Neural progenitor cell (in vitro differentiated cells): ENCODE data around the gene CCT3. TPM values are rescaled to one million over a fixed set of nuclear protein-coding genes. Genes with fewer than 3 reads are reported as not detected.

Source experiments
- DNase-seq: peaks from one replicate; pipeline ENCODE4 v3.0.0-alpha.2; 2016; ENCODE audit warnings: low spot score
- H2AFZ ChIP-seq: fragments of 200-600 bp; sonication (generic); replicated peaks from 2 replicates; pipeline ENCODE4 v1.6.1; 2016; ENCODE audit warnings: antibody characterized with exemption
- H3F3A ChIP-seq: fragments of 200-600 bp; sonication (generic); 2 replicates; pipeline ENCODE4 v1.6.1; 2016; ENCODE audit warnings: antibody characterized with exemption, low read depth
- H3K27ac ChIP-seq: fragments of 200-600 bp; sonication (generic); 2 replicates; pipeline ENCODE4 v1.5.1; 2016; ENCODE audit warnings: mild to moderate bottlenecking
- H3K27me3 ChIP-seq: fragments of 200-600 bp; sonication (generic); 2 replicates; pipeline ENCODE4 v1.6.1; 2016; ENCODE audit warnings: mild to moderate bottlenecking, moderate library complexity
- H3K36me3 ChIP-seq: fragments of 200-600 bp; sonication (generic); 2 replicates; pipeline ENCODE4 v1.5.1; 2016
- H3K4me1 ChIP-seq: fragments of 200-600 bp; sonication (generic); 2 replicates; pipeline ENCODE4 v1.6.1; 2016; ENCODE audit warnings: mixed run types
- H3K4me2 ChIP-seq: fragments of 200-600 bp; sonication (generic); 2 replicates; pipeline ENCODE4 v1.6.1; 2016
- H3K4me3 ChIP-seq: fragments of 200-600 bp; sonication (generic); 2 replicates; pipeline ENCODE4 v1.5.1; 2016
- H3K79me2 ChIP-seq: fragments of 200-600 bp; sonication (generic); 2 replicates; pipeline ENCODE4 v1.6.1; 2016; ENCODE audit warnings: low read depth
- H3K9ac ChIP-seq: fragments of 200-600 bp; sonication (generic); 2 replicates; pipeline ENCODE4 v1.6.1; 2016
- H3K9me3 ChIP-seq: fragments of 200-600 bp; sonication (generic); 2 replicates; pipeline ENCODE4 v1.5.1; 2016; ENCODE audit warnings: low read depth
- H4K20me1 ChIP-seq: fragments of 200-600 bp; sonication (generic); 2 replicates; pipeline ENCODE4 v1.6.1; 2016; ENCODE audit warnings: low read depth
- H3K27ac Mint-ChIP-seq: 3 replicates; pipeline ENCODE4 v1.8.0; 2021; ENCODE audit warnings: mixed read lengths
- H3K27me3 Mint-ChIP-seq: 2 replicates; pipeline ENCODE4 v1.8.0; 2022; ENCODE audit warnings: low read depth, mild to moderate bottlenecking, inconsistent platforms, moderate library complexity, mixed read lengths; ENCODE audit not compliant: insufficient read depth
- H3K36me3 Mint-ChIP-seq: 3 replicates; pipeline ENCODE4 v1.8.0; 2021; ENCODE audit warnings: mixed read lengths
- H3K4me1 Mint-ChIP-seq: 3 replicates; pipeline ENCODE4 v1.8.0; 2021; ENCODE audit warnings: mixed read lengths
- H3K4me3 Mint-ChIP-seq: 3 replicates; pipeline ENCODE4 v1.8.0; 2021; ENCODE audit warnings: mild to moderate bottlenecking, moderate library complexity, mixed read lengths
- H3K9me3 Mint-ChIP-seq: 3 replicates; pipeline ENCODE4 v1.8.0; 2020; ENCODE audit warnings: mixed read lengths
- EZH2 ChIP-seq: fragments of 200-600 bp; sonication (generic); IDR thresholded peaks from 2 replicates; pipeline ENCODE4 v1.6.1; 2017; ENCODE audit warnings: antibody characterized with exemption, mild to moderate bottlenecking, moderate library complexity
- EZH2phosphoT487 ChIP-seq: fragments of 200-600 bp; sonication (generic); IDR thresholded peaks from 2 replicates; pipeline ENCODE4 v1.6.1; 2017; ENCODE audit warnings: antibody characterized with exemption
- total RNA-seq: library from RNA; depleted of rRNA; stranded (reverse); fragments of >200 nt; gene quantifications from 2 replicates; pipeline ENCODE4 v1.2.3, GENCODE V29; 2015; ENCODE audit warnings: low replicate concordance
- TF ChIP-seq, protein P1 (sequence below): fragments of 200-600 bp; sonication (generic); IDR thresholded peaks from 2 replicates; pipeline ENCODE4 v1.5.1; 2017; ENCODE audit warnings: antibody characterized with exemption, mild to moderate bottlenecking

Gene CCT3
- total RNA-seq, 1 donor from 2014 or later = 434 TPM

DNA sequence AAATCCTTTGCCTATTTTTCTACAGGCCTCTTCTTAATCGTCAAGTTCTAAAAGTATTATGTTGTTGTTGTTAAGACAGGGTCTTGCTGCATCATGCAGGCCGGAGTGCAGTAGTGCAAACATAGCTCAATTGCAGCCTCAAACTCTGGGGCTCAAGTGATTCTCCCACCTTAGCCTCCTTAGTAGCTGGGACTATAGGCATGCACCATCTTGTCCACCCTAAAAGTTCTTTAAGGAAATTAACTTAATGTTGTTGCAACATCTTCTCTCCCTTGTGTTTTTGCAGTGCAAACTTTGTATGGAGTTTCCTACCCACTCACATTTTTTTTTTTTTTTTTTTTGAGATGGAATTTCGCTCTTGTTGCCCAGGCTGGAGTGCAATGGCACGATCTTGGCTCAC, 34.9 kb downstream of the CCT3 start:
- TF ChIP-seq EZH2 = no peak
- TF ChIP-seq EZH2phosphoT487 = no peak
- TF ChIP-seq, protein P1, sequence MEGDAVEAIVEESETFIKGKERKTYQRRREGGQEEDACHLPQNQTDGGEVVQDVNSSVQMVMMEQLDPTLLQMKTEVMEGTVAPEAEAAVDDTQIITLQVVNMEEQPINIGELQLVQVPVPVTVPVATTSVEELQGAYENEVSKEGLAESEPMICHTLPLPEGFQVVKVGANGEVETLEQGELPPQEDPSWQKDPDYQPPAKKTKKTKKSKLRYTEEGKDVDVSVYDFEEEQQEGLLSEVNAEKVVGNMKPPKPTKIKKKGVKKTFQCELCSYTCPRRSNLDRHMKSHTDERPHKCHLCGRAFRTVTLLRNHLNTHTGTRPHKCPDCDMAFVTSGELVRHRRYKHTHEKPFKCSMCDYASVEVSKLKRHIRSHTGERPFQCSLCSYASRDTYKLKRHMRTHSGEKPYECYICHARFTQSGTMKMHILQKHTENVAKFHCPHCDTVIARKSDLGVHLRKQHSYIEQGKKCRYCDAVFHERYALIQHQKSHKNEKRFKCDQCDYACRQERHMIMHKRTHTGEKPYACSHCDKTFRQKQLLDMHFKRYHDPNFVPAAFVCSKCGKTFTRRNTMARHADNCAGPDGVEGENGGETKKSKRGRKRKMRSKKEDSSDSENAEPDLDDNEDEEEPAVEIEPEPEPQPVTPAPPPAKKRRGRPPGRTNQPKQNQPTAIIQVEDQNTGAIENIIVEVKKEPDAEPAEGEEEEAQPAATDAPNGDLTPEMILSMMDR = no peak
- Histone ChIP-seq H3K27me3 (no peaks in the 10 kb centered on the region), H3K4me2 (no peak overlapping the region), H3K79me2 (no peaks in the 10 kb centered on the region), H2AFZ (no peak overlapping the region), H3K36me3 (no peaks in the 10 kb centered on the region), H3K9me3 (no peaks in the 10 kb centered on the region), H3K4me1 (no peaks in the 10 kb centered on the region), H3K27ac (no peak overlapping the region), H4K20me1 (no peaks in the 10 kb centered on the region), H3F3A (peaks cover 20% of the 10 kb centered on the region), H3K9ac (no peak overlapping the region), H3K4me3 (no peak overlapping the region)
- H3K27ac Mint-ChIP-seq = no peak overlapping the region
- H3K36me3 Mint-ChIP-seq = peaks cover 13% of the 10 kb centered on the region
- no peak overlapping the region for H3K4me3 Mint-ChIP-seq
- H3K9me3 Mint-ChIP-seq = no peaks in the 10 kb centered on the region
- H3K27me3 Mint-ChIP-seq = no peaks in the 10 kb centered on the region
- H3K4me1 Mint-ChIP-seq = no peaks in the 10 kb centered on the region
- DNase-seq = no peak

DNA sequence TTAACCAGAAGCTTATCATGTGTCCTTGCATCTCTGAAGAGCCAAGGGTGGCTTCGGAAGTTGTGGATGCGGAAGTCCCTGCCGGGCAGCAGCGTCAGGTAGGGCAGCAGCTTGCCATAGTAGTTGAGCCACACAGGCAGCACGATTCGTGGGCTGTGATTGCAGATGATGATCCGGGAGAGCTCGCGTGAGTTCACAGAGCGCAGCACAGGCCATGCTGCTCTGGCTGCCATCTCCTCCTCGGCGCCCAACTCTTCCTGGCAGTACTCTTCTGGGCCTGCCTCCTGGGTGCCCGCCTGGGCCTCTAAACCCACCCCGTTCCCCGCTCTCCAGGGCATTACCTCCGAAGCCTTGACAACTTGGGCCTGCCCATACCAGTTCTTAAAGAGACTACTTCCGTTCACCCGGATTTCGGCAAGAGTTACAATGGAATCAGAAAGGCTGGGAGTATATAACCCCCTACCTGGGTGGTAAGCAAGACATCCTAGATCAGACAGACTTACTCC, 39.2 kb downstream of the CCT3 start, which contains the start of gene VHLL:
TSS of gene VHLL (minus strand) at position 456 of the 506 bp plus-strand sequence. CDS start at position 338, 118 bp downstream.
- no peak within 1 kb of the TSS for H3K27ac Mint-ChIP-seq
- H3K36me3 ChIP-seq = no peaks in the 10 kb centered on the region
- H3K4me1 Mint-ChIP-seq = peaks cover 3% of the 10 kb centered on the region

DNA sequence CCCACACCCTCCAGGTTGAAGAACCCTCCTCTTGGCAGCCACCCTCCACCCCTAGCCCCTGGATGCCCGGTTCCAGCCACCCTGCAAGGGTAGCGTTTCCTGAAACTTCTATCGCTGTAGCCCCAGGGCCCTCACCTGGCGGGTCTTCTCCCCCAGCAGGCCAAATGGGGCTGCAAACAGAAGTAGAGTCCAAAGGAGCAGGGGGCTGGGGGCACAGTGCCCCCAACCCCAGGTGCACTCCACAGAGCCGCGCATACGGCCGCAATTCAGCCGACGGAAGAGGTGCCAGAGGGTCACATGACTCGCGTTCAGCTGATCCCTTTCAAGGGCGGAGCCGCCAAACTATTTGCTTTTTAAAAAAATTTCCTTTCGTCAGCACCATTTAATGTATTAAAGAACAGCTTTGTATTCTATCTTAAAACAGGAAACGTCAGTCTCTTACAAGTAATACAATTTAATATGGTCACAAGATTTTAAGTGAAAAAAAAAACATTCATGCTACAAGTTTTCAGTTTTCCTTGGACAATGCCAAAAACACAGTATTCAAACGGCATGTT, 42.6 kb downstream of the CCT3 start, which contains the start of gene GLMP:
TSS of gene GLMP (minus strand) at position 289 of the 557 bp plus-strand sequence. CDS start at position 255, 34 bp downstream.
- H4K20me1 ChIP-seq = no peaks in the 10 kb centered on the region
- DNase-seq = peak; percentile 62
- no peak for TF ChIP-seq EZH2phosphoT487
- TF ChIP-seq EZH2 = no peak
- TF ChIP-seq, protein P1 = no peak
- H3K4me3 ChIP-seq = peak within 1 kb of the TSS; percentile 63
- no peak within 1 kb of the TSS for H3K27ac ChIP-seq
- peaks cover 14% of the 10 kb centered on the region for H3F3A ChIP-seq
- H3K36me3 ChIP-seq = no peaks in the 10 kb centered on the region
- no peaks in the 10 kb centered on the region for H3K79me2 ChIP-seq
- H3K4me2 ChIP-seq = peak within 1 kb of the TSS; percentile 89
- H2AFZ ChIP-seq = peak within 1 kb of the TSS; percentile 95
- H3K27me3 ChIP-seq = no peaks in the 10 kb centered on the region
- Mint-ChIP-seq H3K9me3 (no peaks in the 10 kb centered on the region), H3K27me3 (peaks cover 2% of the 10 kb centered on the region), H3K4me1 (peaks cover 8% of the 10 kb centered on the region), H3K4me3 (peak within 1 kb of the TSS; percentile 79), H3K36me3 (peaks cover 1% of the 10 kb centered on the region), H3K27ac (peak within 1 kb of the TSS; percentile 29)
- H3K9me3 ChIP-seq = no peaks in the 10 kb centered on the region
- peaks cover 4% of the 10 kb centered on the region for H3K4me1 ChIP-seq
- H3K9ac ChIP-seq = peak within 1 kb of the TSS; percentile 43

More for the DNA sequence above, 39.2 kb downstream of the CCT3 start, which contains the start of gene VHLL:
- Mint-ChIP-seq H3K9me3 (no peaks in the 10 kb centered on the region), H3K27me3 (peaks cover 2% of the 10 kb centered on the region), H3K36me3 (no peaks in the 10 kb centered on the region), H3K4me3 (no peak within 1 kb of the TSS)
- Histone ChIP-seq H3K4me2 (no peak within 1 kb of the TSS), H4K20me1 (no peaks in the 10 kb centered on the region), H3K9ac (no peak within 1 kb of the TSS), H3K27me3 (no peaks in the 10 kb centered on the region), H3K4me3 (no peak within 1 kb of the TSS), H3K9me3 (no peaks in the 10 kb centered on the region), H3K4me1 (peaks cover 4% of the 10 kb centered on the region), H2AFZ (no peak within 1 kb of the TSS), H3K79me2 (no peaks in the 10 kb centered on the region), H3F3A (peaks cover 10% of the 10 kb centered on the region), H3K27ac (no peak within 1 kb of the TSS)
- DNase-seq = no peak
- TF ChIP-seq EZH2 (no peak), EZH2phosphoT487 (no peak)
- TF ChIP-seq, protein P1 = no peak
